ENCODE data around the gene ATP8A2. TPM values are rescaled to one million over a fixed set of nuclear protein-coding genes. Genes with fewer than 3 reads are reported as not detected.
"Not testable (repeated sequence)": the region's sequence is repeated elsewhere in the genome, so short reads cannot be mapped to it uniquely, and the experiment has no call there.

The ATP8A2 gene
- polyA plus RNA-seq, 3 donors: not detected

- H3K36me3 ChIP-seq (replicated peaks in 1 of 2; ENCODE audit: control insufficient read depth in 1 of 2, insufficient read depth in 2 of 2, low read length in 2 of 2): no peaks in the 10 kb centered on the region
- DNase-seq: no peak
- intact Hi-C loops (cut with micrococcal nuclease): no loop called here
- no peaks in the 10 kb centered on the region for H3K79me2 ChIP-seq (ENCODE audit: insufficient read depth, low read length)
- TF ChIP-seq CTCF (IDR thresholded peaks at IDR 0.05): no peak
- H3K4me2 ChIP-seq (replicated peaks; ENCODE audit: extremely low read depth, low read length, poor library complexity, severe bottlenecking): no peak overlapping the region
- H3K4me1 Mint-ChIP-seq: no peaks in the 10 kb centered on the region
- no peak overlapping the region for H3K4me3 Mint-ChIP-seq
- no peaks in the 10 kb centered on the region for H3K4me1 ChIP-seq (ENCODE audit: control insufficient read depth in 1 of 2, insufficient read depth in 2 of 2, low read length in 2 of 2)
- 93% methylated on average over 8 of the region's 10 CpGs for WGBS (ENCODE audit: insufficient coverage)
- peaks cover 0 to 5% (median 2%) of the 10 kb centered on the region in 7 donors for H3K9me3 Mint-ChIP-seq
- no peak overlapping the region for H2AFZ ChIP-seq (ENCODE audit: insufficient read depth, low read depth, low read length, poor library complexity, severe bottlenecking)
- H3K27me3 Mint-ChIP-seq (ENCODE audit: low read depth in 3 of 3): peaks cover 0 to 10% (median 2%) of the 10 kb centered on the region in 3 donors
- H4K20me1 ChIP-seq (ENCODE audit: insufficient read depth, low read length): no peaks in the 10 kb centered on the region
- no peaks in the 10 kb centered on the region for H3K36me3 Mint-ChIP-seq
- H3K27ac Mint-ChIP-seq: no peak overlapping the region
- H3K4me3 ChIP-seq (replicated peaks in 1 of 3; ENCODE audit: low read depth in 2 of 3, low read length in 3 of 3): no peak overlapping the region
- H3K9ac ChIP-seq (ENCODE audit: insufficient read depth, low read length, poor library complexity, severe bottlenecking): no peak overlapping the region
- no peak overlapping the region for H3K27ac ChIP-seq (ENCODE audit: low read depth in 1 of 2, low read length in 2 of 2)
- H3K27me3 ChIP-seq (ENCODE audit: control insufficient read depth in 2 of 2, insufficient read depth in 2 of 2, low read length in 2 of 2): peaks cover 2 to 3% of the 10 kb centered on the region in 2 donors
- H3K9me3 ChIP-seq (replicated peaks in 1 of 2; ENCODE audit: control insufficient read depth in 1 of 2, insufficient read depth in 1 of 2, low read length in 2 of 2): no peaks in the 10 kb centered on the region
These were observed 448.2 kb downstream of the ATP8A2 start for GRCh38 chr13:25819856-25820530.

GRCh38 chr13:25821776-25822175, 450.0 kb downstream of the ATP8A2 start:
- no peaks in the 10 kb centered on the region for H4K20me1 ChIP-seq (ENCODE audit: insufficient read depth, low read length)
- Mint-ChIP-seq H3K4me3 (no peak overlapping the region), H3K4me1 (no peaks in the 10 kb centered on the region), H3K27ac (no peak overlapping the region), H3K36me3 (no peaks in the 10 kb centered on the region), H3K27me3 (ENCODE audit: low read depth in 3 of 3) (peaks cover 0 to 9% (median 2%) of the 10 kb centered on the region in 3 donors), H3K9me3 (peaks cover 0 to 6% (median 1%) of the 10 kb centered on the region in 7 donors)
- H3K4me1 ChIP-seq (ENCODE audit: control insufficient read depth in 1 of 2, insufficient read depth in 2 of 2, low read length in 2 of 2): no peaks in the 10 kb centered on the region
- H3K4me3 ChIP-seq (replicated peaks in 1 of 3; ENCODE audit: low read depth in 2 of 3, low read length in 3 of 3): no peak overlapping the region
- H3K9ac ChIP-seq (ENCODE audit: insufficient read depth, low read length, poor library complexity, severe bottlenecking): no peak overlapping the region
- no peak for TF ChIP-seq CTCF (IDR thresholded peaks at IDR 0.05)
- intact Hi-C loops (cut with micrococcal nuclease): no loop called here
- H3K27me3 ChIP-seq (ENCODE audit: control insufficient read depth in 2 of 2, insufficient read depth in 2 of 2, low read length in 2 of 2): peaks cover 2 to 3% of the 10 kb centered on the region in 2 donors
- no peaks in the 10 kb centered on the region for H3K79me2 ChIP-seq (ENCODE audit: insufficient read depth, low read length)
- no peaks in the 10 kb centered on the region for H3K9me3 ChIP-seq (replicated peaks in 1 of 2; ENCODE audit: control insufficient read depth in 1 of 2, insufficient read depth in 1 of 2, low read length in 2 of 2)
- no peak overlapping the region for H3K4me2 ChIP-seq (replicated peaks; ENCODE audit: extremely low read depth, low read length, poor library complexity, severe bottlenecking)
- H3K36me3 ChIP-seq (replicated peaks in 1 of 2; ENCODE audit: control insufficient read depth in 1 of 2, insufficient read depth in 2 of 2, low read length in 2 of 2): no peaks in the 10 kb centered on the region
- no peak for DNase-seq
- H2AFZ ChIP-seq (ENCODE audit: insufficient read depth, low read depth, low read length, poor library complexity, severe bottlenecking): no peak overlapping the region
- H3K27ac ChIP-seq (ENCODE audit: low read depth in 1 of 2, low read length in 2 of 2): no peak overlapping the region

GRCh38 chr13:25827221-25827620, 455.4 kb downstream of the ATP8A2 start:
- H3K4me3 Mint-ChIP-seq; H3K27me3 ChIP-seq (ENCODE audit: control insufficient read depth in 2 of 2, insufficient read depth in 2 of 2, low read length in 2 of 2); H3K79me2 ChIP-seq (ENCODE audit: insufficient read depth, low read length); DNase-seq; H3K9me3 ChIP-seq (replicated peaks in 1 of 2; ENCODE audit: control insufficient read depth in 1 of 2, insufficient read depth in 1 of 2, low read length in 2 of 2); intact Hi-C loops (cut with micrococcal nuclease); H3K9ac ChIP-seq (ENCODE audit: insufficient read depth, low read length, poor library complexity, severe bottlenecking); H2AFZ ChIP-seq (ENCODE audit: insufficient read depth, low read depth, low read length, poor library complexity, severe bottlenecking); H3K4me1 Mint-ChIP-seq; H4K20me1 ChIP-seq (ENCODE audit: insufficient read depth, low read length); H3K36me3 Mint-ChIP-seq; H3K4me1 ChIP-seq (ENCODE audit: control insufficient read depth in 1 of 2, insufficient read depth in 2 of 2, low read length in 2 of 2); H3K36me3 ChIP-seq (replicated peaks in 1 of 2; ENCODE audit: control insufficient read depth in 1 of 2, insufficient read depth in 2 of 2, low read length in 2 of 2); H3K4me3 ChIP-seq (replicated peaks in 1 of 3; ENCODE audit: low read depth in 2 of 3, low read length in 3 of 3); H3K4me2 ChIP-seq (replicated peaks; ENCODE audit: extremely low read depth, low read length, poor library complexity, severe bottlenecking); H3K27ac Mint-ChIP-seq; H3K9me3 Mint-ChIP-seq; H3K27ac ChIP-seq (ENCODE audit: low read depth in 1 of 2, low read length in 2 of 2): not testable (repeated sequence)
- WGBS (ENCODE audit: insufficient coverage): 85% methylated on average over 6 of the region's 9 CpGs
- peaks cover 0 to 10% (median 5%) of the 10 kb centered on the region in 3 donors for H3K27me3 Mint-ChIP-seq (ENCODE audit: low read depth in 3 of 3)

All from CD14-positive monocyte (primary cell).